GM18499 (cell line): ENCODE results near the gene MZF1.
A peak's percentile ranks its signal among the peaks of the same experiment; 100 is the strongest.

Experiments used
- ATAC-seq: cut with Tn5 transposase; IDR thresholded peaks from one replicate; pipeline ENCODE4 v1.9.1; 2021; ENCODE audit warnings: moderate number of reproducible peaks; ENCODE audit not compliant: insufficient read depth, unreplicated experiment

MZF1 gene

DNA sequence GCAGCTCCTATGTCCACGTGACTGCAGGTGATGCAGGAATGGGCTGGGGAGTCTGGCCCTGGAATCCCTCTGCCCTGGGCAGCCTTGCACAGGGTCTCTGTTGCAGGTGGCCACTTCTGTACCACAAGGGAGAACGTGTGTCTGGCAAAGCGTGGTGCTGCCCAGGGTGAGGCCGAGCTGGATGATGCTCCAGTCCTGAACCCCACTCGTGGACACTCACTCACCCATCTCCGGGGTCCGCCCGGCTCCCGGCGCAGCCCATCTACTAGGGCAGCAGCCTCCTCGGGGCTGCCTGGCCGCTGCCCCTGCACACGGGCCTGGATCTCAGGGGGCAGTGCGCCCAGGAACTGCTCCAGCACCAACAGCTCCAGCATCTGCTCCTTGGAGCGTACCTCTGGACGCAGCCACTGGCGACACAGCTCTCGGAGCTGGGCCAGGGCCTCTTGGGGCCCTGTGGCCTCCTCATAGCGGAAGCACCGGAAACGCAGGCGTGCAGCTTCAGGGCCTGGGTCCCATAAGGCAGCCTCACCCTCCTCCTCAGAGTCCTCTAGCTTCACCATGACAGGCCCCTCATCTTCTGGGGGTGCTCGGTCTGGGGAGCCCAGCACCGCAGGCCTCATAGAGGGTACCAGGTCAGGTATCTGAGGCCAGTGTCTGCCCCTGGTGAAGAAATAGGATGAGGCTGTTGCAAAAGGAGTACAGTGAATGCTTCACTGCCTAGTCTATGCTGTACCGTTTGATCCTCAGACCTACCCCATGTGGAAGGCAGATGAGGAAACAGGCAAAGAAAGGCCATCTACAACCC, 2.2 kb downstream of the MZF1 start:
- no peak for ATAC-seq

DNA sequence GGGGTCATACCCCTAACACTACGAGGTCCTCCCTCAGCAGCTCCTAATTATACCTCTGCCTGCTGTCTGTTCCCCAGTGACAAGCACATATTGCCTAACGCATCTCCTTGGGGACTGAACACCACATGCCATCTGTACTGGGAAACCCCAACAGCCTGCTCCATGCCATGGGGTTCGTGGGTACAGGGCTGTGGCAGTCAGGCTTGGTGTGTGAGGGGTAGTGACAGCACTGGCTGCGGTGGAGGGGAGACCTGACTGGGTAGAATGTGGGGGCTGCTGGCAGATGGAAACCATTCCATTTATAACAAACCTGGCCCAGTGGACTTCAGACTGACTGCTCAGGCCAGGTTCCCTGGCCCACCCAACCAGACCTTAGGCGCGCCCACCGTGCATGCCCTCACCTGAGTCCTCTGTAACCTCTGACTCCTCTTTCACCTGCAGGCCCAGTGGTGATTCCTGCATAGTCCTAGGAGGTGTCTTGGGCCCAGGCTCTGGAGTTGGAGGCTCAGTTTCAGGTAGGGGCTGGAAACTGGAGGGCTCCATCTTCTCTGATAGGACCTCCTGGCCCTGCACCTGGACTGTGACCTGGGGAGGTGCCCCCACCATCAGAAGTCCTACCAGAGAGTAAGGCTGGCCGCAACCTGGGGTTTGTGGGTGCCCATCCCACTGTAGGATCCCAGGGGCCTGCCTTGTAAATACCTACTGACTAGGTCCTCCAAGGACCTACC, 3.0 kb downstream of the MZF1 start:
- ATAC-seq = no peak

DNA sequence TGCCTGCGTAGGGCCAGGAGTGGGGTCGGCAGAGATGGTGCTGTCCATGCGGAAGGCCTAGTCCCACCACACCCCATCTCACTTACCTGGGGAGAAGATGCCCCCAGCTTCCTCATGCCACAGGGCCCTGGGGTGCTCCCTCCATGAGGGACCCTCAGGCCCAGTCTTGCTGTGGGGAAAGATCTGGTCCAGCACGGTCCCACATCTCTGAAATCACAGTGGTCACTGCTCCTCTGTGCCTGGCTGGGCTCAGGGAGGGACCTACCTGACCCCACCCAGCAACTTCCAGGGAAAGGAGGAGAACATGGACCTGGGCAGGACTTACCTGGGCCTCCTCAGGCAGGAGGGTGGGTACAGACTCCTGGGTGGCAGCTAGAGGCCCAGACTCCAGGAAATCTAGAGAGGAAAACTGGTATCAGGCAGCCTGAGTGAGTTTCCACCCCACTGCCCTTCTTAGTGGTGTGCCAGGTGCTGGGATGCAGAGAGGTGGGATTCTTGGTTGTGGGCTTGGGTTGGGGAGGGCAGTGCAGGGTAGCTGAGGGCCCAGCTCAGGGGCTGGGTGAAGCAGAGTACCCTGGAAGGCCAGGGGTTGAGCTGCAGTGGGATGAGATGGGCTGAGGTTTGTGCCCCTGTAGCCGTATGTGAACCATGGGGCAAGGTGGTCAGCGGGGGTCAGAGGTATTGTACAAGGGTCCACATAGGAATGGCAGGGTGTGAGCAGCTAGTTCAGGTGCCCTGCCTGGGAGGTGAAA, 3.8 kb downstream of the MZF1 start:
- no peak for ATAC-seq

GRCh38 chr19:58568453-58569130, 4.5 kb downstream of the MZF1 start:
- no peak for ATAC-seq

DNA sequence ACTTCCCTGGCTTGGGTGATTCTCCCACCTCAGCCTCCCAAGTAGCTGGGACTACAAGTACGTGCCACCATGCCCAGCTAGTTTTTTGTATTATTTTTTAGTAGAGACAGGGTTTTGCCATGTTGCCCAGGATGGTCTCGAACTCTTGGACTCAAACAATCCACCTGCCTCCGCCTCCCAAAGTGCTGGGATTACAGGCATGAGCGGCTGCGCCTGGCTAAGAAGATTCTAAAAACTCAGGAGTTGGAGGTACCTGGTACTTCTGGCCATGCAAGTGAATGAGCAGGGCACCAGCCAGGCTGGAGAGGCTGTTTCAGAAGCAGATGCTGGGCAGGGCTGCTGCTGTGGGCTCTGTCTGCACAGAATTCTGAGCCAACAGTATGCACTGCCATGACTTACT, 6.1 kb downstream of the MZF1 start:
- no peak for ATAC-seq

GRCh38 chr19:58563823-58564222, 9.3 kb downstream of the MZF1 start:
- ATAC-seq = no peak

- ATAC-seq = no peak
These were observed 10.0 kb downstream of the MZF1 start for GRCh38 chr19:58563034-58563573.

DNA sequence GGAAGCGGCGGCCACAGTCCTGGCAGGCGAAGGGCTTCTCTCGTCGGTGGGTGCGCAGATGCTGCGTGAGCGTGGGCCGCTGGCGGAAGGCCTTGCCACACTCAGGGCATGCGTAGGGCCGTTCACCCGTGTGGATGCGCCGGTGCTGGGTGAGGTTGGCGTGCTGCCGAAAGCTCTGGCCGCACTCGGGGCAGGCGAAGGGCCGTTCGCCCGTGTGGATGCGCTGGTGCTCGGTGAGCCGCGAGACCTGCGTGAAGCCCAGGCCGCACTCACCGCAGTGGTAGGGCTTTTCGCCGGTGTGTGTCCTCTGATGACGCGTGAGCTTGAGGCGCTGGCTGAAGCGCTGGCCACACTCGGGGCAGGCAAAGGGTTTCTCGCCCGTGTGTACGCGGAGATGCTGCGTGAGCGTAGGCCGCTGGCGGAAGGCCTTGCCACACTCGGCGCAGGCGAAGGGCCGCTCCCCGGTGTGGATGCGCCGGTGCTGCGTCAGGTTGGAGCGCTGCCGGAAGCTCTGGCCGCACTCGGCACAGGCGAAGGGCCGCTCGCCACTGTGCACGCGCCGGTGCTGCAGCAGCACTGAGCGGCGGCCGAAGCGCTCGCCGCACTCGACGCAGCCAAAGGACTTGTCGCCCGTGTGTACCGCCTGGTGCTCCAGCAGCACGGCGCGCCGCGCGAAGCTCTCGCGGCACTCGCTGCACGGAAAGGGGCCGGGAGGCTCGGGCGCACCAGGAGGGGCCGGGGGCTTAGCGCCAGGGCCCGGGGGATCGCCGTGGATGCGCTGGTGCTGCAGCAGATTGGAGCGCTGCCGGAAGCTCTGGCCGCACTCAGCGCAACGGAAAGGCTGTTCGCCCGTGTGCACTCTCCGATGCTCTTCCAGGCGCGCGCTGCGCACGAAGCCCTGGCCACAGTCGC, 10.8 kb downstream of the MZF1 start:
- ATAC-seq = no peak

- no peak for ATAC-seq
These were observed 11.6 kb downstream of the MZF1 start for GRCh38 chr19:58561373-58562121.

DNA sequence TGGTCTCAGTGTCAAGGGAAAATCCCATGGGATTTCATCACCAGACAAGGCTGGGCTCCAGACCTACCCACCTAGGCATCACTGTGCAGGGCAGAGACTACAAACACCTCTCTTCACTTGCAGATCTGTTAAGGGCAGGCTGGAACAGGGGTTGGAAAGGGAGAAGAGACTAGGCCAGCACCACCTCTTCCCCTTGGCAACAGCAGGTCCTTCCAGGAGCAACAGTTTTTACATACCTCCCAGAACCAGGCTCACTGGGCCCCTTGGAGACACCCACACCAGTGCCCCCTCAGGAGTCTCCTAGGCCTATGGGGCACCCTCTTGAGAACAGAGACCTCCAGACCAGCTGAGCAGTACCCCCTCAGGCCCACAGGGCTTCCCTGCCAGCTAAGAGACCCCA, 12.2 kb downstream of the MZF1 start:
- no peak for ATAC-seq

DNA sequence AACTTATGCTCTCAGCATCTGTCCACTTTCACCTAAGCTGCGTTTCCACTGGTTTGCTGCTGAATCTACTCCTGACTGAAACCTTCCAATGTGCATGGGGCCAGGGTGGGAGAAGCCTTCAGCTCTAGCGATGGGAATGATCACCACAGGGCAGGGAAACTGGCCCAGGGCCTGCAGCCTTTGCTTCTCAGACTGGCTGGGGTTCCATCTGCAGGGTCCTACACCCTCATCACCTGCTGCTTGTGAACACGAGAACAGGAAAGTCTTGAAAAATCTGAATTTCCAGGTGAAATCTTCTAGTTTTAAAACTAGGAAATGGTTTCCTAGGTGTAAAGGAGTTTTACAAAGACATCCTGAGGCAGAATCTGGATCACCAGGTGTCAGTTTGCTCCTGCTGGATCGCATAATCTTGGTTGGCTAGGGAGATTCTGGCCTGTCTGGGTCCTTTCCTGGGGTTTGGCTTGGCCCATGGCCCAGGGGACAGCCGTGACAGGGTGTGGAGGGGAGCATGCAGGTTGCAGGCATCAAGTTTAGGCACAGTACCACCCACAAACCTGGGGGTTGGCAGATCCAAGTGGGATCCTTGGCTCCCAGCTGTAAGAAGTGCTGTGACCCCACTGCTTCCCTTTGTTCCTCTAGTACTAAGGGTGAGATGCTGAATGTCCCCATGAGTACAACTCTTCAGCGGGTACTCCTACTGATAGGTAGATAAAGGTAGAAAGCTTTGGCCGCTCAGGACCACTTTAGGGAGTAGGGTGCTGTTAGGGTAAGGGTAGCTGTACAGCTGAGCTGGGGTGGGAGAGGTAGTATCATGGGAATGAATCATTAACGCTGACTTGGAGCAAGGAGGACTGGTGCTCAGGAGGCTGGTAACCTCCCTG, 12.9 kb downstream of the MZF1 start:
- ATAC-seq = no peak

DNA sequence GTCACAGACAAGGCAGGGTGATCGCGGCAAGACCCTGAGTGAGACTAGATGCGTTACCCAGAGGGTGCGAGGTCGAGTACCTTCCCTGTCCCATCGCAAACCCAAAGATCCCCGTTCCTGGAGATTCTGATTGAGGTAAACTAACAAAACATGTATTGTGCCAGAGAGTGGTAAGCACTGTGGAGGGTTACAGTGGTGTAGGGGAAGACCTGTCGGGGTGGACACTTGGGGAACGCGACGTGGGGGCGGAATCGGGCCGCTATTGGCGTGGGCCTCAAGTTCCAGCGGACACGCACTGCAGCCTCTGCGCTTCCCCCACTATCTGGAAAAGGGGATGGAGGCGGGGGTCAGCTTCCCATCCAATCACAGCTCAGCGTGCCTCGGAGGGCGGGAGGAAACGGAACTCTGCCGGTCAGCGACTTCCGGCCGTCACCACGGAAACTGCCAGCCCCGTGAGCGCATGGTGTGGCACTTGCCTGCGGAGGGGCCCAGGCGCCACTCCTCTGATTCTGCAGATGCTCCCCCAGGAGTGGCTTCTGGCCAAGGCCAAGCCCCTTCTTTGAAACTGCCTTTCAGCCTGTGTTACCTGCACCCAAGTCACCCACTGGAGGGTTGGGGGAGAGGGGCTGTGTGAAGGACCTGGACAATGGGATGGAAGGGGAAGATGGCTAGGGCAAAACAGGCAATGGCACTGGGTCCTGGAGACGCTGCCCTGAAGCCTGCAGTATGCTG, 13.7 kb downstream of the MZF1 start:
- ATAC-seq = no peak

DNA sequence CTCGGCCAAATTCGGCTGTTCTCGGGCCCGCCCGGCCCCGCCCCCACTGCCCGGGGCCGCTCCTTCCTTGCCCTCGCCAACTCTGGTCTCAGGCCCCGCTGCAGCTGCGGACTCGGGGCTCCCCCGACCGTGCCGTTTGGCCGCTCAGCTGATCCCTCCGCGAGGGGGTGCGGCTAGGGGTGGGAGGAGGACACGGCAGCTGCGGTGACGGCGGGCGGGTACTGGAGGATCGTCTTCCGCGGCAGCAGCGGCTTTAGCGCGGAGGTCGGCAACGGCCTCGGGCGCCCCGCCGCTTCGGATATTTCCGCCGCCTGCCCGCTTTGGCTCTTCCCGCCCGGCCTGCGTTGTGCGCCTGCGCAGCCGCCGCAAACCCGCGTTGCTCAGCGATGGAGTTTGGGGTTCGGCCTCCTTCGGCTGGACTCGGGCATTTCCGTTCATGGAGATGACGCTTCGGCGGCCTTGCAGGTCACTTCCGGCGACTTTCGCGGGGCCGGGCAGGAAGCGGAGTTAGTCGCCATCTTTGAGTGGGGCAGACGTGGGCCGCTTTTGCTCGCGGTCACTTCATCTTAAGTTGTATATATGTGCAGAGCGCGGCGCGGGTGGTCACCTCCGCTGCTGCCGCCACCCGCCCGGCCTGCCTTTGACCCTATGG, 14.4 kb downstream of the MZF1 start:
- ATAC-seq = peak; percentile 34

DNA sequence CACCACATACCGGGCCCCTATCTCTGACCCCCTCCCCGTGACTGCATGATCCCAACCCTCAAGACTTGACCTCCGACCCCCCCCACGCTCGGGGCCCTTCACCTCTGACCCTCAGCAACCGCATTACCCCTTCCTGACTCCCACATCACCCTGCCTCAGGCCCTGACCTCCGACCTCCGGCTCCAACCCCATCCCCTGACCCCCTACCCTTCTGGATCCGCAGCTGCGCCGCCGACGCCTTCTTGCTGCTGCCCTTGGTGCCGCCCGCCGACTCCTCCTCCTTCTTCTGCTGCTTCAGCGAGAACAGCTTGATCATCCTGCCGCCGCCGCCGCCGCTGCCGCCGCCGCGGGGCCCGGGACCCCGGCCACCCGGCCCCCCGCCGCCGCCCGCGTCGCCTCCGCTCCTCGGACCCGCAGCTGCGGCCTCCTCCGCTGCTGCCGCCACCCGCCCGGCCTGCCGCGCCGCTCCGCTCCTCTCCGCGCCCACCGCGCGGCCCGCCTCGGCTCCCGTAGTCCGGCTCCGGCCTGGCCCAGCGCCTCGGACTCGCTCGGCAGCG, 15.0 kb downstream of the MZF1 start, which contains the start of gene UBE2M:
TSS of gene UBE2M (minus strand) at position 546 of the 557 bp plus-strand sequence. CDS start at position 316, 230 bp downstream.
- ATAC-seq = no peak

DNA sequence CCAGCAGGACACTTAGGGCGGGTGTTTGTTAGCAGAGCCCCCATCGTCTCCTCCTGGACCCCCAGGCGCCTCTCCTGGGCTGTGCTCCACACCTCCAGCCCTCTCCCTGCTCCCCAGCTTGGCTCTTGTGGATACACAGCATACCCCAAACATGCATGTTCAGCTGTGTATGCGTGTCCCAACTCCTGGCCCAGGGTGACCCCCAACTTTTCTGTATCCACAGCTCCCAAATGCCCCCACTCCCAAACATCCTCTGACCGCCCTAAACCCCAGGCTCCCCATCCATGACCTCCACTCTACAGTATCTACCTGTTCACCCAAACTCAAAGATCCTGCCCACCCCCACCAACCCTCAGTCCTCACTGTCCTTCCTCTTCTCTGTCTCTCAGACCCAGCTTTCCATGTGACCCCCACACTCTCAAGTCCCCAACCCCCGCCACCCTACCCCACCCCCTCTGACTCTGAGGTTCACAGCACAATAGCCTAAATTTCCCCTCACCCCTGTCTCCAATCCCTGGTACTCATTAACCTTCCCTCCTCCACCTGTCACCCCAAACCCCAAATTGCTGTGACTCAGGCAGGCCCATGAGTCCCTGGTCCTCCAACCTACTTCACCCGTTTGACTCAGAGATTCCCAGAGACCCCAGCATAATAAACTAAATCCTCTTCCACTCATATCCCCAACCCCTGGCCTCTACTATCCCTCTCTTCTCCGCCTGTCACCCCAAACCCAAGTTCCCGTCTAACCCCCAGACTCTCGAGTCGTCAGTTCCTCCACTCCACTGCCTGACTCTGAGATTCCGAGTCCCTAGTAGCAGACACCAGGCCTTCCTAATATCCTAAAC, 15.7 kb downstream of the MZF1 start:
- no peak for ATAC-seq
